HG03196 (cell line): ENCODE data around the gene KCNH6.

Experiments
- ATAC-seq: cut with Tn5 transposase; IDR thresholded peaks from one replicate; pipeline ENCODE4 v1.9.1; 2021; ENCODE audit not compliant: unreplicated experiment

KCNH6 gene

GRCh38 chr17:63487014-63487339 is 36.2 kb upstream of the KCNH6 start:
- no peak for ATAC-seq

- ATAC-seq = no peak
Measured at GRCh38 chr17:63488851-63489250, 34.3 kb upstream of the KCNH6 start.

- ATAC-seq = no peak
Measured at GRCh38 chr17:63489291-63489690, 33.9 kb upstream of the KCNH6 start.

- no peak for ATAC-seq
Measured at GRCh38 chr17:63490329-63490728, 32.8 kb upstream of the KCNH6 start.

- no peak for ATAC-seq
Measured at GRCh38 chr17:63490858-63491400, 32.2 kb upstream of the KCNH6 start.

GRCh38 chr17:63491413-63491812 is 31.7 kb upstream of the KCNH6 start:
- ATAC-seq = no peak

- no peak for ATAC-seq
Measured at GRCh38 chr17:63491977-63492618, 31.1 kb upstream of the KCNH6 start.

- ATAC-seq = no peak
Measured at GRCh38 chr17:63492940-63493339, 30.2 kb upstream of the KCNH6 start.

GRCh38 chr17:63493411-63493810 is 29.7 kb upstream of the KCNH6 start:
- ATAC-seq = no peak

GRCh38 chr17:63494300-63494928 is 28.7 kb upstream of the KCNH6 start:
- ATAC-seq = no peak

- ATAC-seq = no peak
Measured at GRCh38 chr17:63495491-63495890, 27.7 kb upstream of the KCNH6 start.

- no peak for ATAC-seq
Measured at GRCh38 chr17:63496177-63496576, 27.0 kb upstream of the KCNH6 start.

- ATAC-seq = no peak
Measured at GRCh38 chr17:63496663-63497400, 26.3 kb upstream of the KCNH6 start.

- ATAC-seq = no peak
Measured at GRCh38 chr17:63497708-63498483, 25.3 kb upstream of the KCNH6 start.

GRCh38 chr17:63498626-63499195 is 24.4 kb upstream of the KCNH6 start:
- ATAC-seq = no peak

- no peak for ATAC-seq
Measured at GRCh38 chr17:63500543-63501390, 22.4 kb upstream of the KCNH6 start.

GRCh38 chr17:63503341-63503705 is 19.8 kb upstream of the KCNH6 start:
- ATAC-seq = no peak

GRCh38 chr17:63504261-63504660 is 18.9 kb upstream of the KCNH6 start:
- ATAC-seq = no peak

GRCh38 chr17:63505341-63505740 is 17.8 kb upstream of the KCNH6 start:
- no peak for ATAC-seq

- ATAC-seq = no peak
Measured at GRCh38 chr17:63506627-63507026, 16.5 kb upstream of the KCNH6 start.
